Stimulated activated CD8-positive, alpha-beta memory T cell treated with anti-CD3 and anti-CD28 coated beads, Interleukin-12 subunit alpha, Interleukin-12 subunit beta, amount 100 ng/mL, for 1 hour (primary cell): ENCODE data around the gene TUBGCP5.

Source experiments
- DNase-seq: peaks from one replicate; pipeline ENCODE4 v3.0.0-alpha.2; 2020; ENCODE audit warnings: low read depth

The TUBGCP5 gene

DNA sequence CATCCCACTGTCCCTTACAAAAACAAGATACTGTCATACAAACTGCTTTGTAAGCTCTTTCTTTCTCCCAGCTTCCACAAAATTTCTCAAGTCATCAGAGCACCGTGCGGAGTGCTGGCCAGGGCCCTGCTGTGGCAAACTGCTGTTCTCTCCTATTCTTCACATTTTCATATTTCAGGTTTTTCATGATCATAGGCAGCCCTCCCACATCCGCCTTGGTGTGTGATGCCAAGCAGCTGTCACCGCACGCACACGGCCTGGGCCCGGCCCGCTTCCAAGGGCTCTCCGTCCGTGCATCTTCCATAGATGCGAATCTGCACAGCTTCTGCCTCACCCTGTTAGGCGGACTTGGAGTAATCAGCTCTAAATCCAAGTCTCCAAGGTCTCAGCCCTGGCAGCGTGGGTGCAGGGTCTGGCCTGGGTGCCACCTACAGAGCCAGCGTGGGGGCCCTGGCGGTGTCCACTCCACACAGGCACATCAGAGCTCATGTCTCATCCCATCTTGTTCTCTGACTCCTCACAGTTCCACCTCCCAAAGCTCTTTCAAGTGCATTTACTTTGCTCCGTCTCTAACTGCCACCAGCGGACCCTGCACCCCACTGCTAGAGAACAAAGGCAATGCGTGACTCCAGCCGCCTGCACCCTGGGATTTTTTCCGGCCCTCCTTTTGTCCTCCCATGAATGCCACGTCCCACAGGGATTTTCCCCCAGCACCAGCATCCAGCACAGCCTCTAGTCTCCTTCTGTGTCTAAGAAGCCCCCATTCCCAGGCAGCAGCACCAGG lies 86.4 kb downstream of the TUBGCP5 start:
- DNase-seq = no peak

DNA sequence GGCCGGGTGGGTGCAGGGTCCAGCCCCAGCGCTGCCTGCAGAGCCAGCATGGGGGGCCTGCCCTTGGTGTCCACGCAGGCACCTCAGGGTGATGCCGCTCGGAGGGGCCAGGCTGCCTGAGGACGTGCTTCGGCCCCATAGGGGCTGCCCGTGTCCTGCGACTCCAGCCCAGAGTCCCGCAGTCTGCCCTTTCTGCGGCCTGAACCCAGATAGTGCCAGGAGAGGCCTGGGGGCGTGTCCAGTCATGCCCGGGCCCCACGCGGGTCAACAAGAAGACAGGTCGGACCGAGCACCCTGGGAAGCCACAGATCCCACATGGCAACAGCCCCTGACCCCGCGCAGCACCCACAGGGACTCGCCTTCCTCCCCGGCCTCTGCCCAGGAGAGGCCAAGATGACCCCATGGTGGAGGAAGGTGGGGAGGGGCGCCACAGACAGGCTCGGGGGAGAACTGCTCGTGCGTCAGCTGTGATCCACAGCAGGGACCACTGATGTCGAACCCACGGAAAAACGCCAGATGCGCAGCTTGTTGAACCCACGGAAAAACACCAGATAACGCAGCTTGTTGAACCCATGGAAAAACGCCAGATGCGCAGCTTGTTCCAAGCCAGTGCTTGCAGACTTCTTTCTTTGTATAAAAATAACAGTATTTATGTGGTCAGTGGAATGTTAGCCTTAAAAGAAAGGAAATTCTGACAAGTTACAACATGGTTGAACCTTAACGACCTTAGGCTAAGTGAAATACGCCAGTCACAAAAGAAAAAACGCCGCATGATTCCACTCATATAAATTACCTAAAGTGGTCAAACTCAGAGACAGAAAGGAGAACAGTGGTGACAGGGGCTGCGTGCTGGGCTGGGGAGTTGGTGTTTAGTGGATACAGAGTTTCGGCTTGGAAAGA lies 87.7 kb downstream of the TUBGCP5 start:
- no peak for DNase-seq

DNA sequence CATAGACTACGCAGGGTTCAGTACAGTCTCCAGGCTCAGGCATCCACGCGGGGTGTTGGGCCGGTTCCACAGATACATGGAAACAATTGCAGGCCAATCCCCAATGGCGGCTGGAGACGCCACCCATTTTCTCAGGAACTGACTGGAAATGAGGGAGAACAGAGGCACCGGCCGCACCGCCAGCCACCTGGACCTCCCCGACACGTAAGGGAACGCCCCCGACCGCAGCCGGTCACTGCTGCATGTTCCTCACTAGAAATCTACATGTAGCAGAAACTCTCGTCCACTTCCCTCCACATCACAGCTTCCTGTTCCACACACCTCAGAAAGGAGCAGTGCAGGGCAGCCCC lies 88.4 kb downstream of the TUBGCP5 start:
- DNase-seq = no peak

DNA sequence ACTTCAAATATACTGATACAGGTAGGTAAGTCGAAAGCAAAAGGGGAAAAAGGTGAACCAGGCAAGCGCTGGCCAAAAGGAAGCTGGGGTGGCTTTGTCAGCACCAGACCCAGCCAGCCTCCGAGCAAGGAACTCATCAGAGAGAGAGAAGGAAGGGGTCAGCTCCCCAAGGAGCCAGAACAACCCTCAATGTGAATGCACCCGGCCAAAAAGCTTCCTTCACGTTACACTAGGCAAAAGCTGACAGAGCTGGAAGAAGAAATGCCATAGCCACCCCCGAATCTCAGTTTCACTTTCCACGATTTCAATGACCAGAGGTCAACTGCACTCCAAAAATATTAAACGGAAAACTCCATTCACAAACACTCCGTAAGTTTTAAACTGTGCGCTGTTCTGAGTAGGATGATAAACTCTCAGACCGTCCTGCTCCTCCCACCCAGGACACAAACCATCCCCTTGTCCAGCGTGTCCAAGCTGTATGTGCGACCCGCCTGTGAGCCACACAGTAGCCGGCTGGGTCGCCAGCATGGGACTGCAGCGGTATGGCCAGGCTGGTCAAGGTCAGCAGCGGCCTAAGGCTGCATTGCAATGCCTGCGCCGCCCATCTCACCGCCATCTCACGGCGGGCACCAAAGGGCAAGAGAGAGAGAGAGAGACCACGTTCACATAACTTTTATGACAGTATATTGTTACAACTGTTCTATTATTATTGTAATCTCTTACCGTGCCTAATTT lies 88.9 kb downstream of the TUBGCP5 start:
- DNase-seq = no peak
